ENCODE results near the gene SLC11A1. TPM values are rescaled to one million over a fixed set of nuclear protein-coding genes. Genes with fewer than 3 reads are reported as not detected.

The SLC11A1 gene
- total RNA-seq, 4 donors from 2014 or later = 5.6 to 38.1 (median 20.7) TPM

- H3K36me3 ChIP-seq = peaks cover 0 to under 1% (median 0%) of the 10 kb centered on the region in 4 donors
These were observed 14.0 kb downstream of the SLC11A1 start for GRCh38 chr2:218395826-218396687.

DNA sequence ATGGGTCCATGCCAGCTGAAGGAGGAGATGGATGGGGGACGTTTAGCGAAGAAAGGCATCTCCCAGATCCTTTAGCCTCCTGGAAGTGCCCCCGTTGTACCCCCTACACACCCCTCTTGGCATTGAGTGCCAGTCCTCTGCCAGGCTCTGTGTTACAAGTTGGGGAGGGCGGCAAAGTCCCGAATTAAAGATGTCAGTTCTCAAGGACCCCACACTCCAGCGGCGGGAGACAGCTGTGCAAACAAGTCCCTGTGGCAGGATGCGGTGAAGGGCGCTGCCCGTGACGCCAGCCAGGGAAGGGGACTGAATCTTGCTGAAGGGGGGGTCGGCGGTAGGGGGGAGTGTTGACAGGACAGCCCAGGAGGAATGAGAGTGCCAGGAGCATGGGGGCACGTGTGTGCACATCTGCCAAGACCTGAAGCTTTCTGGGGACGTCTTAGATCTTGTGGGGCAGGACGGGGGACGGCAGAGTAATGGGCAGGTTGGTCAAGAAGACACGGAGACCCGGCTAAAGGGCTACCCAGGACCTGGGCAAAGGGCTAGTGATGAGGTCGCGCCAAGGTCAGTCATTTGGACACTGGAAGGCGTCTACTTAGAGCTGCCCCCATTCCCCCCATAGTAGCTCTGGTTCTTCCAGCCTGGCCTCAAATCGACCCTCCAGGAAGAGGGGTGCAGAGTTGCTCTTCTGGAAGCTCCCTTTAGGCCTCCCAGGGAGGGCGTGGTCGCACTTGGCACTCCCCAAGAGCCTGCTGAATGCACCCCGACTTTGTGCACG is 14.8 kb downstream of the SLC11A1 start:
- DNase-seq (ENCODE audit: extremely low spot score) = peak; percentile 95
- Histone ChIP-seq H3K9me3 (no peaks in the 10 kb centered on the region), H3K4me3 (peak overlapping the region; percentile 88 to 96 (median 93)), H3K4me1 (peaks cover 25 to 50% (median 45%) of the 10 kb centered on the region in 4 donors), H3K27ac (replicated peaks in 1 of 4) (peak overlapping the region; percentile 98 to 100 (median 100)), H3K27me3 (no peaks in the 10 kb centered on the region), H3K36me3 (peaks cover 0 to 9% (median 6%) of the 10 kb centered on the region in 4 donors)
- TF ChIP-seq EP300 (IDR thresholded peaks at IDR 0.05) = no peak
- TF ChIP-seq POLR2A (IDR thresholded peaks at IDR 0.05; ENCODE audit: low read depth) = no peak
- no peak for TF ChIP-seq POLR2AphosphoS5 (IDR thresholded peaks at IDR 0.05)
- no peak for TF ChIP-seq CTCF (IDR thresholded peaks at IDR 0.05)
- intact Hi-C loops (cut with DNase I) = loop anchor here (2.0 to 5.0 kb wide), 2 partner anchors 106 to 125 kb away; partner anchors contain the start of genes AAMP and PNKD
- WGBS = 5% methylated on average over 25 of the region's 27 CpGs

More at GRCh38 chr2:218395826-218396687, 14.0 kb downstream of the SLC11A1 start:
- TF ChIP-seq POLR2AphosphoS5 (IDR thresholded peaks at IDR 0.05) = peak; percentile 88 to 90
- peak; percentile 23 for TF ChIP-seq POLR2A (IDR thresholded peaks at IDR 0.05; ENCODE audit: low read depth)
- peak; percentile 94 to 98 (median 97) for TF ChIP-seq CTCF (IDR thresholded peaks at IDR 0.05)
- no peak for TF ChIP-seq EP300 (IDR thresholded peaks at IDR 0.05)
- WGBS = 2% methylated on average over 33 of the region's 57 CpGs
- Histone ChIP-seq H3K4me3 (peak overlapping the region; percentile 88 to 96 (median 93)), H3K27ac (replicated peaks in 1 of 4) (peak overlapping the region; percentile 98 to 100 (median 100)), H3K4me1 (peaks cover 17 to 41% (median 37%) of the 10 kb centered on the region in 4 donors), H3K27me3 (no peaks in the 10 kb centered on the region), H3K9me3 (no peaks in the 10 kb centered on the region)
- intact Hi-C loops (cut with DNase I) = loop anchor here (2.0 to 5.0 kb wide), 2 partner anchors 105 to 124 kb away; partner anchors contain the start of genes AAMP and PNKD
- DNase-seq (ENCODE audit: extremely low spot score) = peak; percentile 97

DNA sequence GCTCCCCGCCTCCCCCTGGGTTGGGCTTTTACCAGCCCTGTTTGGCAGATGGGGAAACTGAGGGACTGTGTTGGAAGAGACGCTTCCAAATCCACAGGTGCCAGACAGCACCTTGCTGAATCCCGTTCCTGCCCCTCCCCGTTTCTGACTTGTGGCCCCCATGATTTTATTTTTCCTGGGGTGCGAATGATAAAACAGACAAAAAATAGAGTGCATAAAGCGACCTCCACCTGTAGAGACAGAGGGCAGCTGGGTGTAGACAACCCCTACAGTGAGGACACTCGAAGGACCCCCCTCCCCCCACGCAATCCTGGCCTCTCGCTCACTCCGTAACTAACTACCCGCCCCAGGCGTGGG is 15.4 kb downstream of the SLC11A1 start:
- Histone ChIP-seq H3K4me3 (peak overlapping the region; percentile 88 to 96 (median 93)), H3K27me3 (no peaks in the 10 kb centered on the region), H3K36me3 (peaks cover 5 to 14% (median 12%) of the 10 kb centered on the region in 4 donors), H3K9me3 (no peaks in the 10 kb centered on the region), H3K4me1 (peaks cover 30 to 55% (median 50%) of the 10 kb centered on the region in 4 donors), H3K27ac (replicated peaks in 1 of 4) (peak overlapping the region; percentile 98 to 100 (median 100))
- WGBS = 12% methylated on average over 12 of the region's 12 CpGs
- no peak for DNase-seq (ENCODE audit: extremely low spot score)
- intact Hi-C loops (cut with DNase I) = loop anchor here (2.0 to 5.0 kb wide), 2 partner anchors 107 to 125 kb away; partner anchors contain the start of genes AAMP and PNKD
- TF ChIP-seq CTCF (IDR thresholded peaks at IDR 0.05) = no peak
- TF ChIP-seq EP300 (IDR thresholded peaks at IDR 0.05) = no peak
- no peak for TF ChIP-seq POLR2A (IDR thresholded peaks at IDR 0.05; ENCODE audit: low read depth)
- TF ChIP-seq POLR2AphosphoS5 (IDR thresholded peaks at IDR 0.05) = no peak

DNA sequence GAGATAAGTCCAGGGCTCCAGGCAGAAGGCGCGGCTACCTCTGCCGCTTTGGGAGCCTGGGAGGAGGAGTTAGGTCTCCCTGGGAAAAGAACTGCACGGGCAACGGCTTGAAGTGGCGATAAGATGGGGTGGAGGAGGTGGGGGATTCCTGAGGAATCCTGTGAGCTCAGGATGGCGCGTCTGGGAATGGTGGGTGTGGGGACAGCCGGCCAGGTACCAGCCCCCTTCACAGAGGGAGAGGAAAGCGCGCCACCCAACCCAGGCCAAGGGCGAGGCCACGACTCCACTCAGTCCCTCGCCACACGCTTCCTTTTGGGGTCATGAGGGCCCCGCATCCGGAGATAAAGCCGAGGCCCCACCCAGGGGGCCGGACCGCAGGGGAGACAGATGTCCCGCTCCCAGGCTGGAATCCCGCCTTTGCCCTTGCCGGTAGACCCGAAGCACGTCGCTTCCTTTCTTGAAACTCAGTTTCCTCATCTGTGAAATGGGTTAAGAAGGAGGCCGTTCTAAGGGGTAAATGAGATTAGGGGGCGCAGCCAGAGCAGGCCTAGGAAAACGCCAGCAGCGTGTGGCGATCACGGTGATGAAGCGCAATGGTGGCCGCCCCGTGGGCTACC is 15.9 kb downstream of the SLC11A1 start:
- peaks cover 34 to 60% (median 55%) of the 10 kb centered on the region in 4 donors for H3K4me1 ChIP-seq

More for the DNA sequence above, 15.9 kb downstream of the SLC11A1 start:
- WGBS = 2% methylated on average over 23 of the region's 35 CpGs
- no peak for DNase-seq (ENCODE audit: extremely low spot score)
- Histone ChIP-seq H3K36me3 (peaks cover 8 to 19% (median 17%) of the 10 kb centered on the region in 4 donors), H3K27ac (replicated peaks in 1 of 4) (peak overlapping the region; percentile 98 to 100 (median 100)), H3K27me3 (no peaks in the 10 kb centered on the region), H3K4me3 (peak overlapping the region; percentile 88 to 96 (median 93)), H3K9me3 (no peaks in the 10 kb centered on the region)
- TF ChIP-seq EP300 (IDR thresholded peaks at IDR 0.05) = no peak
- TF ChIP-seq POLR2AphosphoS5 (IDR thresholded peaks at IDR 0.05) = peak; percentile 17 to 56
- no peak for TF ChIP-seq POLR2A (IDR thresholded peaks at IDR 0.05; ENCODE audit: low read depth)
- intact Hi-C loops (cut with DNase I) = loop anchor here (2.0 to 5.0 kb wide), 2 partner anchors 107 to 126 kb away; partner anchors contain the start of genes AAMP and PNKD
